GM19468 (cell line): ENCODE data around the gene ATRN.
"Not testable (repeated sequence)": the region's sequence is repeated elsewhere in the genome, so short reads cannot be mapped to it uniquely, and the experiment has no call there.

Source experiments
- ATAC-seq: cut with Tn5 transposase; IDR thresholded peaks from one replicate; pipeline ENCODE4 v1.9.1; 2021; ENCODE audit warnings: mild to moderate bottlenecking, moderate library complexity, moderate number of reproducible peaks; ENCODE audit not compliant: unreplicated experiment; ENCODE audit errors: extremely low read depth

The ATRN gene

GRCh38 chr20:3559231-3559630, 88.4 kb downstream of the ATRN start:
- no peak for ATAC-seq

- no peak for ATAC-seq
Observed at GRCh38 chr20:3559637-3560036, 88.8 kb downstream of the ATRN start.

- ATAC-seq: no peak
Observed at GRCh38 chr20:3560162-3560561, 89.3 kb downstream of the ATRN start.

- no peak for ATAC-seq
Observed at GRCh38 chr20:3560578-3560977, 89.8 kb downstream of the ATRN start.

- ATAC-seq: no peak
Observed at GRCh38 chr20:3563133-3563532, 92.3 kb downstream of the ATRN start.

GRCh38 chr20:3563548-3564177, 92.8 kb downstream of the ATRN start:
- no peak for ATAC-seq

GRCh38 chr20:3565851-3566250, 95.0 kb downstream of the ATRN start:
- ATAC-seq: no peak

GRCh38 chr20:3572151-3572550, 101.3 kb downstream of the ATRN start:
- ATAC-seq: no peak

- no peak for ATAC-seq
Observed at GRCh38 chr20:3576363-3576762, 105.5 kb downstream of the ATRN start.

- ATAC-seq: no peak
Observed at GRCh38 chr20:3577366-3577765, 106.5 kb downstream of the ATRN start.

GRCh38 chr20:3580412-3580811, 109.6 kb downstream of the ATRN start:
- no peak for ATAC-seq

GRCh38 chr20:3583765-3584164, 112.9 kb downstream of the ATRN start:
- no peak for ATAC-seq

GRCh38 chr20:3586093-3586492, 115.3 kb downstream of the ATRN start:
- no peak for ATAC-seq

- no peak for ATAC-seq
Observed at GRCh38 chr20:3590164-3590563, 119.3 kb downstream of the ATRN start.

- no peak for ATAC-seq
Observed at GRCh38 chr20:3592931-3593330, 122.1 kb downstream of the ATRN start.

- ATAC-seq: no peak
Observed at GRCh38 chr20:3595541-3595940, 124.7 kb downstream of the ATRN start.

GRCh38 chr20:3603108-3603507, 132.3 kb downstream of the ATRN start:
- no peak for ATAC-seq

GRCh38 chr20:3605386-3605886, 134.6 kb downstream of the ATRN start:
- ATAC-seq: not testable (repeated sequence)

- ATAC-seq: no peak
Observed at GRCh38 chr20:3606021-3606420, 135.2 kb downstream of the ATRN start.

GRCh38 chr20:3611901-3612300, 141.1 kb downstream of the ATRN start:
- no peak for ATAC-seq

GRCh38 chr20:3612795-3613572, 142.2 kb downstream of the ATRN start:
- ATAC-seq: no peak
